SHP77 (cell line): ENCODE measurements around the gene NPIPA5.
"Not testable (repeated sequence)": the region's sequence is repeated elsewhere in the genome, so short reads cannot be mapped to it uniquely, and the experiment has no call there.

ENCODE experiments used
- DNase-seq, 2 experiments: peaks; one replicate each; lab custom pipeline; 2025; lab: John Stamatoyannopoulos, UW

NPIPA5 gene

DNA sequence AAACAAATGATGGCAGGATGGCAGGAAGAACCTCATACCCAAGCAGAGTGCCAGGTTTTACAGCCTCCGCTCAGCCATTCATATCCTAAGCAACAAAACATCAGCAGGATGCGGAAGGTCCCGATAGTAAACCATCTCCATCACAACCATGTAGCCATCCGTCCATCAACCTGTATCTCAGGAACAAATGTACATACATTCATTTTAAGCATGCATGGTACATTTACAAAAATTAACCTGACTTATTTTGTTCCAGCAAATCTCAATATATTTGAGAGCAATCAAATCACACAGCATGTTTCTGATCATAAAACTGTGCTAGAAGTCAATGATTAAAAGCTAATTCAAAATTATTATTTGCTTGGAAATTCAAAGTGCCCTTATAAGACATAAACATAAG is at the start of gene NPIPA5:
Gene NPIPA5 (minus strand): TSS at position 101 of the 400 bp plus-strand sequence. CDS start 0 bp downstream, at position 101.
- not testable (repeated sequence) for DNase-seq

DNA sequence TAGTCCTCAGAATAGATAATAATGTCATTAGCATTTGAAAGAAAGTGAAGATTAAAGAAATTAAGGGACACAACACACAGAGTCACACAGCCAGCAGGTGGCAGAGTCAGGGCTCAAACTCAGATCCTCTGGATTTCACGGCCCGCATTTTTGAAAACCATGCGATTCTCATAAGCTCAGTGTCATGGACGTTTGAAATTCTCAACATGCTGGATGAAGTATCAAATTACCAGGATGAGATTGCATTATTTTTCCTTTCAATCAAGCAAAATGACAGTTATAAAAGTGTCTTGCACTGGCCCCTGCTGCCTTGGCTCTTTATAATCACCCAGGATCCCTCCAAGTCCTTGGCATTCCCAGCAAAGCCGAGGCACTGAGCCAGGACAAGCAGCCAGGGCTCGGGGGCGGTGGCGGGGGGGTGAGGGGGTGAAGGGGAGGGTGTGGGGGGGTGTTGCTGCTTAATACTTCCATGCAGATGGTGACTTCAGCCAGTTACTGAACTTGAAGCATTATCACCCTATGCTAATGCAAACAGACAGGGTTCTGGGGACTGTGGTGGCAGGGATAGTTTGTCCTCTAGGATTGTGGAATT is 49.6 kb upstream of the NPIPA5 start:
- DNase-seq: peak; percentile 43 to 63

DNA sequence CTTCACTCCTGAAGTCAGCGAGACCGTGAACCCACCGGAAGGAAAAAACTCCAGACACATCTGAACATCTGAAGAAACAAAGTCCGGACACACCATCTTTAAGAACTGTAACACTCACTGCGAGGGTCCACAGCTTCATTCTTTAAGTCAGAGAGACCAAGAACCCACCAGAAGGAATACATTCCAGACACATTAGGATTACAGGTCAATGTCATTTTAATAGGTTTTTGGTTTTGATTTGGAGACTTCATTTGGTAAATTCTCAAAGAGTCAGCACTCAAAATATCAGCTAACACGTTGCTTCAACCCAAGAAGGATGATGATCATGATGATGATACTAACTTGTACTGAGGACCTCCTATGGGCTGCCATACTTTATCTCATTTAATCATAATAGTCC is 48.7 kb upstream of the NPIPA5 start:
- no peak for DNase-seq

DNA sequence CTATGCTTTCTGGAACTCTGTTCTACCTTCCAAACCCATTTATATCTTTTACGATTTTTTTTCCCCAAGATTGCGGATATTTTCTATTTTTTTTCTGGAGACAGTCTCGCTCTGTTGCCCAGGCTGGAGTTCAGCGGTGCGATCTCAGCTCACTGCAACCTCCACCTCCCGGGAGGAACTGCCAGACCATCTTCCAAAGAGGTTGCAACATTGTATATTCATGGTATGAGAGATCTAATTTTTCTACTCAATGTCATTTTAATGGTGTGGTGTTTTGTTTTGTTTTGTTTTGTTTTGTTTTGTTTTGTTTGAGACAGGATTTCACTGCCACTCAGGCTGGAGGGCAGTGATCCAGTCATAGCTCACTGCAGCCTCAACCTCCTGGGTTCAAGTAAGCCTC is 47.8 kb upstream of the NPIPA5 start:
- no peak for DNase-seq

DNA sequence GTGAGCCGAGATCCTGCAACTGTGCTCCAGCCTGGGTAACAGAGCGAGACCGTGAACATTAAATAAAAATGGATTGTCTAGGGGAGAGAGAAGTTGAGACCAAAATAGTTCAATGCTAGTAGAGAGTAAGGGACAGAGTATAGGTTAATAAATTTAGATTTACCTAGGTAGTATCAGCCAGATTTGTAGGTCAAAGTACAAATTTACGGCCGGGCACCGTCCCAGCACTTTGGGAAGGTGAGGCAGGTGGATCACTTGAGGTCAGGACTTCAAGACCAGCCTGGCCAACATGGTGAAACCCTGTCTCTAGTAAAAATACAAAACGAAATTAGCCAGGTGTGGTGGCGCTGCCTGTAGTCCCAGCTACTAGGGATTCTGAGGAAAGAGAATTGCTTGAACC is 44.1 kb upstream of the NPIPA5 start:
- no peak for DNase-seq

DNA sequence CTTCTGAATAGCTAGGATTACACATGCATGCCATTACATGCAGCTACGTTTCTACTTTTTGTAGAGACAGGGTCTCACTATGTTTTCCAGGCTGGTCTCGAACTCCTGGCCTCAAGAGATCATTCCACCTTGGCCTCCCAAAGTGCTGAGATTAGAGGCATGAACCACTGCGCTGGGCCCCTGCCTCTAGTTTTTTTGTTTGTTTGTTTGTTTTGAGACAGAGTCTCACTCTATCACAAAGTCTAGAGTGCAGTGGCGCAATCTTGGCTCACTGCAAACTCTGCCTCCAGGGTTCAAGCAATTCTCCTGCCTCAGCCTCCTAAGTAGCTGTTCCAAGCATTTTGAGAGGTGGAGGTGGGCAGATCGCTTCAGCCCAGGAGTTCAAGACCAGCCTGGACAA is 43.6 kb upstream of the NPIPA5 start:
- not testable (repeated sequence) for DNase-seq

DNA sequence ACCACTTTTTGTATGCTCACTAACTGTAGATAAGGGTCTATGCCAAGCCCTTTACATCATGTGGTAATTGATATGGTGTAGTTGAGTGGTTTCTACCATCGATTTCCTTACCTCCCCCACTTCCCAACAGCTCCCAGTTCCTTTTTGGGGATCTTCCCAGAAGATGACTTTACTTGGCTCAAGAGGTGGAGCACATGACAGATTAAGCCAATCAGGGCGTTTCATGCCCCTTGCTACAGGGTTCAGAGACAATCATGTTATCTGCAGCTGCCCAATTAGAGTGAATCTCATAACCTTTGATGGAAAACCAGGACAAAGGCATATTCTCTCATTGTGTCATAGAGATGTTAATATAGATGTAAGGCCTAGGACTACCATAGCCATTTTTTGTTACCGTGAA is 40.1 kb upstream of the NPIPA5 start:
- DNase-seq: no peak

DNA sequence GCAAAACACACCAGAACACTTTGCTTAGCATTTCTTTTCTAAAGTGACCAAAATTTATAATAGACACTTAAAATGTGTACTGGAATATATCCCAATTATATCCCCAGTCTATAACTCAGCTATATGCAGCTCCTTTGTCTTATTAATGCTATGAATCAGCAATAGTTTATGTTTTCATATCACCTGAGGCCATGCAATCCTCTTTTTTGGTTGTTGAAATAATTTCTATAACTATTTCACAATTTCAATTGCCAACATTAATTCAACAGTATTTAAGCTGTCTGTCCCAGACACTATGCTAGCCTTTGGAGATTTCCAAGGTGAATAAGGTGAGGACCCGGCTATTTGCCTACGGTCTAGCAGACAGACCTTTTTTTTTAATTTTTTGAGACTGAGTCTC is 39.1 kb upstream of the NPIPA5 start:
- DNase-seq: no peak

DNA sequence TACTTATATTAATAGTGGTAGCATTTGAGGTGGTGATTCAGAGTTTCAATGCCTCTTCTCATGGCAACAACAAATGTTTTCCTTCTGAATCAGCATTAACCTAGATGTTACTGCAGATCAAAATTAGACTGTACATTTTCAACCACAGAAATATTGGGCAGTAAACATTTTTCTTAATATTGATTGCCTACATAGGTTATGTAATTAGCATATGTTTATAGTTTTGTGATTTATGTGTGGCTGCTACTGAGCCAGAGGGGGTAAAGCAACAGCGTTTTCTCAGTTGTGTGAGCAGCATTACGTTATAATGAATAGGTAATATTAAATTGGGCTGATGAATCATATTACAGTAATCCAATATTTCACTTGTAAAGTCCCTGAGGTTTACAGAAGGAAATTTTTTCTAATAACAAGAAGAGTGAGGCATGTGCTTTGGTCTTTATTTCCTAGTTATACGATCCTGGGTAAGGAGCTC is 37.5 kb upstream of the NPIPA5 start:
- no peak for DNase-seq

DNA sequence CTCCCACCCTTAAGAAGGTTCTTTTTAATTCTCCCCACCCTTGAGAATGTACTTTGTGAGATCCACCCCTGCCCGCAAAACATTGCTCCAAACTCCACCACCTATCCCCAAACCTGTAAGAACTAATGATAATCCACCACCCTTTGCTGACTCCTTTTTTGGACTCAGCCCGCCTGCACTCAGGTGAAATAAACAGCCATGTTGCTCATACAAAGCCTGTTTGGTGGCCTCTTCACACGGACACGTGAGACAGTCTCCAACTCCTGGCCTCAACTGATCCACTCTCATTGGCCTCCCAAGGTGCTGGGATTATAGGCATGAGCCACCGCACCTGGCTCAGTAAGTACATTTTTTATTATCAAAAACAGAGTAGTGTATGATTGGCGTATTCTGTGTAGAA is 31.4 kb upstream of the NPIPA5 start:
- not testable (repeated sequence) for DNase-seq

DNA sequence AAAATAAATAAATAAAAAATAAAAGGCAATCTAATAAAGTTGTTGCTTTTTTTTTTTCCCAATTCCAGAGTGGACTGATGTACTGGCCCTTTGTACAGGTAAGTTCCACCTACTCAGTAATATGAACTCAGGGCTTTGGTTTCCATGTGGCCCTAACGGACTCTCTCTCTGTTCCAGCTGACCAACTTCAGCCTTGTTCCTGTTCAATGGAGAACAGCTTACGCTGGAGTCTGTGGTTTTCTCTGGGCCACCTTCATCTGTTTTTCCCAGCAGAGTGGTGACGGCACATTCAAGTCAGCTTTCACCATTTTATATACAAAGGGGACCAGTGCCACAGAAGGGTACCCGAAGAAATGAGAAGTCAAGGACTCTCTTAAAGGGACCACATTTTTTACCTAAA is 29.7 kb upstream of the NPIPA5 start:
- not testable (repeated sequence) for DNase-seq

DNA sequence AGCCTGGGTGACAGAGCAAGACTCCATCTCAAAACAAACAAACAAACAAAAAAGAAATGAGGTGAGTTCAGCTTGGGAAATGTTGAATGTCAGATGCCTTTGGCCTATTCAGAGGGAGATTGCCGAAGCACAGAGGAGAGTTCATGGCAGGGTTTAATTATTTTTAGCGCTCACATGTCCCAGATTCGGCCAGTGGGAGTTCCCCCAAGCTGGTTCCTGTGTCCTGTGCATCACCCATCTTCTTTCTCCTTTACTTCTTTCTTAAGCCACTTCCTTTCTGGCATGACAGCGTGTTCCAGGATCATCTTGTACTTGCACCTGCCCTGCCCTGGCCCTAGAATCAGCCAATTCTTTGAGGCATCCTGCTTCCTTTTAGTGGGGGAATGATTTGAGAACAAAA is 26.7 kb upstream of the NPIPA5 start:
- no peak for DNase-seq

DNA sequence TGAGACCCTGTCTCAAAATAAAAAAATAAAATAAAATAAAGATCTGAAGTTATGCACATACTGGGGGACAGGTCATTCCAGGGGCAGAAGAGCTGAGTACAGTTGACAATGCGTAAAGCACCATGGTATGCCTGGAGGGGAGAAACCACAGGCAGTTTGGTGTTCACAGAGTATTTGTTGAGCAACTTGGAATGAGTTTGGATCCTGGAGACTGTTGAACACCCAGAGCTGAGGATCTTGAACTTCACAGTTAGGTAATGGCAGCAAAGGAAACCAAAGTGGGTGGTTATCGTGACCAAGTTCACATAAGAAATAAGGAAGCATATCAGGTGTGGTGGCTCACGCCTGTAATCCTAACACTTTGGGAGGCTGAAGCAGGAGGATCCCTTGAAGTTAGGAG is 26.0 kb upstream of the NPIPA5 start:
- not testable (repeated sequence) for DNase-seq

DNA sequence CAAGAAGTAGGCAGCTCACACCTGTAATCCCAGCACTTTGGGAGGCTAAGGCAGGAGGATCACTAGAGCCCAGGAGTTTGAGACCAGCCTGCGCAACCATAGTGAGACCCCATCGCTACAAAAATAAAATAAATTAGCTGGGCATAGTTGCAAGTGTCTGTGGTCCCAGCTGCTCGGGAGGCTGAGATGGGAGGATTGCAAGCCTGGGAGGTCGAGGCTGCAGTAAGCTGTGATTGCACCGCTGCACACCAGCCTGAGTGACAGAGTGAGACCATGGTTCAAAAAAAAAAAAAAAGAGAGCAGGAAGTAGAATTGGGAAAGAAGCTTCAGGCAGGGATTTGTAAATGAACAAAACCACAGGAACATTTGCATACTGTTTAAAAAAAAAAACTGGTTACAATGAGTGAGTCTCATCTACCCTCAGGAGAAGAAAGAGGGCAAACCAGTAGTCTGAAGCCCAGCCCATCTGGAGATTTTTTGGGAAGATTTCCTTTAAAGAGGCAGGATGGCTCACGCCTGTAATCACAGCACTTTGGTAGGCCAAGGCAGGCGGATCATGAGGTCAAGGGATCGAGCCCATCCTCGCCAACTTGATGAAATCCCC is 25.4 kb upstream of the NPIPA5 start:
- no peak for DNase-seq

DNA sequence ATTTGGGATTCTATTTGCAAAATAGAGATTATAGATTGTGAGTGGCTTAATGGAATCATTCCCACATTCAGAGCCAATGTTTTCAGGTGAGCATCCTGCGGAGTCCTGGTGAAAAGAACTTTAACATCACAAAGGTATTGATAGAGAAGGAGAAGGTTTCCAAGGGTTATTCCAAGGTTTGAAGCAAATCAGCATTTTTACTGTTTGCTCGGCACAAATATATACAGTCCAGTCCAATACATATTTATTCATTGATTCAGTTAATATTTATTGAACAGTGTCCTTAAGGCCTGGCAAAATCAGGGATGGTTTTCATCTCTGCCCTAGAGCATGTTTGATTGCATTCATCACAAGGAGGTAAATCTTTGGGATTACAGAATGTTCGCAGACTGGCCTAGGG is 23.9 kb upstream of the NPIPA5 start:
- DNase-seq: no peak

DNA sequence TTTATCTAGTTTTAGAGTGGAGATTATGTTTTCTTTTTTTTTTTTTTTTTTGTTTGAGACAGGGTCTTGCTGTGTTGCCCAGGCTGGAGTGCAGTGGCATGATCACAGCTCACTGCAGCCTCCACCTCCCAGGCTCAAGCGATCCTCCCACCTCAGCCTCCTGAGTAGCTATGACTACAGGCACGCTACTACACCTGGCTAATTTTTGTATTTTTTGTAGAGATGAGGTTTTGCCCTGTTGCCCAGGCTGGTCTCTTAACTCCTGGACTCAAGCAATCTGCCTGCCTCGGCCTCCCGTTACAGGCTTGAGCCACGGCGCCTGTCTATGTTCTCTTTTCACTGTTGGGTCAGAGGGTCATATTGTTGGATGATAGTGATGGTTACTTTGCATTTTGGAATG is 22.2 kb upstream of the NPIPA5 start:
- not testable (repeated sequence) for DNase-seq

DNA sequence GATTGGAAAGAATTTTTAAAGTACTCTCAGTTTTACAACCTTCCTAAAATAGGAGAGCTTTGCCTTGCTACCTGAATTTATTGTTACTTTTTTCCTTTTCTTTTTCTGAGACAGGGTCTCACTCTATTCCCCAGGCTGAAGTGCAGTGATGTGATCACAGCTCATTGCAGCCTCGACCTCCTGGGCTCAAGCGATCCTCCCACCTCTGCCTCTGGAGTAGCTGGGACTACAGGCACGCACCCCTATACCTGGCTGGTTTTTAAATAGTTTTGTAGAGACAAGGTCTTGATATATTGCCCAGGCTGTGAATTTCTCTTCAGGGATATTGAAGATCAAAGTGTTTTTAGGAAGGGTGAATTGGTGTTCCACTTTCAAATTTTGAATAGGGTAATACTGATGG is 21.2 kb upstream of the NPIPA5 start:
- DNase-seq: no peak

DNA sequence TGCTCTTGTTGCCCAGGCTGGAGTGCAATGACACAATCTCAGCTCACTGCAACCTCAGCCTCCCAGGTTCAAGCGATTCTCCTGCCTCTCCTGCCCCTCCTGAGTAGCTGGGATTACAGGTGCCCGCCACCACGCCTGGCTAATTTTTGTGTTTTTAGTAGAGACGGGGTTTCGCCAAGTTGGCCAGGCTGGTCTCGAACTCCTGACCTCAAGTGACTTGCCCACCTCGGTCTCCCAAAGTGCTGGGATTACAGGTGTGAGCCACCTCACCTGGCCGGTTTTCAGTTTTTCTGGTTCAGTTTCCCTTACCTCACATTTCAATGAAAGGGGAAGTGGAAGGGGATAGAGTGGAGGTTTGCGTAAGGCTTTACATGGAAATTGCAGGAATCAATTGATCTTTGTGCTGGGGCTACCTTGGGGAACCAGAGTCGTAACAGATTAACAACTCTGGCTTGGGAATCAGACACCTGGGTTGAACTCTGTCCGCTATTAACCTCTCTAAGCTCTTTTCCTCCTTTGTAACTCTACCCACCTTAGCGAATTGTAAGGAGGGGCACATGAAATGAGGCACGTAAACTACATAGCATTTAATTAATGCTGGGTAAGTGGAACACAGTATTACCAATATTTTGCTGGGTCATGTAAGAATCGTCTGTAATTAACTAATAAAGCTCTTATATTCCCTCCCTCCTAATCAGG is 20.7 kb upstream of the NPIPA5 start:
- no peak for DNase-seq

DNA sequence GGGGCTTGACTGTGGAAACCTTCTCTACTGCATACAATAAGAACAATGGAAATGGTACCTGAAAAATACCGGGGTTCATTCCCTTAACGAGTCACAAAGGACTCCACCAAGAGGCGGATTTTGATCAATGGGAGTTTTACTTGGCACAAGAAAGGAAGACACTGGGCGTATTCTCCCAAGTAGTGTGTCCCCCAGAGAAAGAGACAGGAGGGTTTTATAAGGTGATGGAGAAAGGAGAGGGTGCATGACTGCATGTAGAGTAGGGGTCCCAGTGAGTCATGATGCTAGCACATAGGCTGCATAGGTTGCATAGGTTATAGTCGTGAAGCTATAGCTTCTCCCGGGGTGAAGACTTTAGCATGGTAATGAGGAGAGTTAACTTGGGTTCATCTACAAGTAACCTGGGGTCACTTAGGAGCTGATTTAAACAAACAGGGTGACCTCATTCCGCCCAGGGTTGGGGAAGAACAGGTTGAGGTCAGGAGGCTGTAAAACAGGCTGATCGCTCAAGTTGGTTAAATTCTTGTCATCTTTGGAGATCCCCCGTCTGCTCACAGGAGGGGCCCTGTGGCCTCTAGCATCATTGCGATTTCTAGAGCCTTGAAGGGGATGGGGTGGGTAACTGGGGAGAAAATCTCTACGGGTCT is 19.0 kb upstream of the NPIPA5 start:
- DNase-seq: no peak

DNA sequence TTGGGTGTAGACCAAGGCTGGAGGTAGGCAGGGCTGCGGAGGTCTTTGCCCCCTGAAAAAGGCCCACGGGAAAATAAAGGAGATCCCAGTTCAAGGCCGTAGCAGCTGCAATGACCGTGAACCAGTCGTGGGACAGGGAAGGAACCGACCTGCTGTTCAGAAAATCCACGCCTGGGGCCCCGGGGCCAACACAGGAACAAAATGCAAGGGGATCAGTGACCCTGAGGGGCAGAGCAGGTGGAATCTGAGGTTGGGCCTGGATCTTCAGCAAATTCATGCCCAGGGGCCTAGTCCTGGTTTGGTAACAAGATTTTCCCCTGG is 18.4 kb upstream of the NPIPA5 start:
- not testable (repeated sequence) for DNase-seq

DNA sequence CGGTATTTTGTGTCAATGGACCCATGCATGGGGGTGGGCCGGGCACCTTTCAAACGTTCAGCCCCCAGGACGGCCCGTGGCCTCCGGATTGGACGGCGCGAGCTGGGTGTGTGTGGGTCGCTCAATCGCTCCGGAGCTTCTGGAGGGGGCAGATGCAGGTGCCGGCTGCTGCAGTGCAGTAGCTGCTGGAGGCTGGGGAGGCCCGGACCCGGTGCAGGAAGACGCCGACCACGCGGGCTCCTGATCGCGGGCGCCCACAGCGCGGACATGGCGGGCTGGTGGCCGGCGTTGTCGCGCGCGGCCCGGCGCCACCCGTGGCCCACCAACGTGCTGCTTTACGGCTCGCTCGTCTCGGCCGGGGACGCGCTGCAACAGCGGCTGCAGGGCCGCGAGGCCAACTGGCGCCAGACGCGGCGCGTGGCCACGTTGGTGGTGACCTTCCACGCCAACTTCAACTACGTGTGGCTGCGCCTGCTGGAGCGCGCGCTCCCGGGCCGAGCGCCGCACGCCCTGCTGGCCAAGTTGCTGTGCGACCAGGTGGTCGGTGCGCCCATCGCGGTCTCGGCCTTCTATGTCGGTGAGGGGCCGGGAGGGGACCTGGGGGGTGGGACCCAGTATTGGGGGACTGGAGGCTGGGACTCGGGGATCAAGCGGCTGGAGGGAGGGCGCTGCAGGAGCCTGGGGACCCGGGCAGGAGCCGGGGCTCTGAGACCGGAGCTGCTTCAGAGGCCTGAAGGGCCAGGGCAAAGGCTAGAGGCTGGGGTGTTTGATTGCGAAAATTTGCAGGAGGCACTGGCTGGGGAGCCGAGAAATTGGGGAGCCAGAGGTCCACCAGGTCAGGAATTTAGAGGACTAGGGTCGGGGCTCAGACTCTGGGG is 17.8 kb upstream of the NPIPA5 start, which contains the start of gene MPV17L:
Gene MPV17L (plus strand): TSS at position 124 of the 878 bp plus-strand sequence. CDS start 144 bp downstream, at position 268.
- not testable (repeated sequence) for DNase-seq

DNA sequence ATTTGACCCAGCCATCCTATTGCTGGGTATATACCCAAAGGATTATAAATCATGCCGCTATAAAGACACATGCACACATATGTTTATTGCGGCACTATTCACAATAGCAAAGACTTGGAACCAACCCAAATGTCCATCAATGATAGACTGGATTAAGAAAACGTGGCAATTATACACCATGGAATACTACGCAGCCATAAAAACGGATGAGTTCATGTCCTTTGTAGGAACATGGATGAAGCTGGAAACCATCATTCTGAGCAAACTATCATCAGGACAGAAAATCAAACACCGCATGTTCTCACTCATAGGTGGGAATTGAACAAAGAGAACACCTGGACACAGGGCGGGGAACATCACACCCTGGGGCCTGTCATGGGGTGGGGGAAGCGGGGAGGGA is 14.9 kb upstream of the NPIPA5 start:
- DNase-seq: not testable (repeated sequence)
